H9 (cell line): ENCODE data around the gene ANKH. TPM values are rescaled to one million over a fixed set of nuclear protein-coding genes. Genes with fewer than 3 reads are reported as not detected.

Experiments
- DNase-seq: peaks from one replicate; pipeline ENCODE4 v3.0.0-alpha.2; 2017
- H2AFZ ChIP-seq: one replicate; pipeline ENCODE4 v1.6.1; 2013; ENCODE audit warnings: mild to moderate bottlenecking, low read length, control low read depth, moderate library complexity
- H2AK5ac ChIP-seq: 2 replicates; pipeline ENCODE4 v1.6.1; 2013; ENCODE audit warnings: low read length, control low read depth, mixed read lengths; ENCODE audit not compliant: insufficient read length
- H2BK120ac ChIP-seq: one replicate; pipeline ENCODE4 v1.6.1; 2013; ENCODE audit warnings: low read depth, mild to moderate bottlenecking, low read length, control low read depth, inconsistent platforms; ENCODE audit not compliant: poor library complexity, severe bottlenecking
- H2BK12ac ChIP-seq: 2 replicates; pipeline ENCODE4 v1.6.1; 2013; ENCODE audit warnings: low read length, control low read depth, mixed read lengths, low read depth; ENCODE audit not compliant: insufficient read length
- H2BK15ac ChIP-seq: 2 replicates; pipeline ENCODE4 v1.6.1; 2013; ENCODE audit warnings: low read depth, low read length, control low read depth
- H2BK20ac ChIP-seq: one replicate; pipeline ENCODE4 v1.6.1; 2013; ENCODE audit warnings: low read depth, mild to moderate bottlenecking, low read length, control low read depth, inconsistent platforms; ENCODE audit not compliant: poor library complexity, severe bottlenecking
- H2BK5ac ChIP-seq: 2 replicates; pipeline ENCODE4 v1.6.1; 2013; ENCODE audit warnings: low read length, control low read depth, mixed read lengths; ENCODE audit not compliant: insufficient read length
- H3K14ac ChIP-seq: 2 replicates; pipeline ENCODE4 v1.6.1; 2013; ENCODE audit warnings: low read length, control low read depth; ENCODE audit not compliant: insufficient read depth
- H3K18ac ChIP-seq: 2 replicates; pipeline ENCODE4 v1.6.1; 2013; ENCODE audit warnings: low read depth, mild to moderate bottlenecking, mixed read lengths, low read length, control low read depth; ENCODE audit not compliant: insufficient read length
- H3K23ac ChIP-seq: 2 replicates; pipeline ENCODE4 v1.6.1; 2013; ENCODE audit warnings: low read length, control low read depth, mixed read lengths, low read depth; ENCODE audit not compliant: insufficient read length
- H3K23me2 ChIP-seq: 2 replicates; pipeline ENCODE4 v1.6.1; 2013; ENCODE audit warnings: low read depth, mild to moderate bottlenecking, mixed read lengths, low read length, control low read depth; ENCODE audit not compliant: insufficient read length, poor library complexity, severe bottlenecking
- H3K27ac ChIP-seq: 2 replicates; pipeline ENCODE4 v1.5.1; 2013; ENCODE audit warnings: low read length, control low read depth, mixed read lengths, low read depth; ENCODE audit not compliant: insufficient read length
- H3K27me3 ChIP-seq: 2 replicates; pipeline ENCODE4 v1.6.1; 2013; ENCODE audit warnings: low read length, control low read depth, inconsistent platforms; ENCODE audit not compliant: insufficient read depth
- H3K4ac ChIP-seq: 2 replicates; pipeline ENCODE4 v1.6.1; 2013; ENCODE audit warnings: low read depth, mild to moderate bottlenecking, control low read depth, inconsistent platforms, low read length, moderate library complexity
- H3K4me1 ChIP-seq: 2 replicates; pipeline ENCODE4 v1.6.1; 2013; ENCODE audit warnings: low read length, control low read depth, inconsistent platforms; ENCODE audit not compliant: insufficient read depth
- H3K4me2 ChIP-seq: 2 replicates; pipeline ENCODE4 v1.6.1; 2013; ENCODE audit warnings: low read length, control low read depth, mixed read lengths; ENCODE audit not compliant: insufficient read length, insufficient read depth
- H3K56ac ChIP-seq: 2 replicates; pipeline ENCODE4 v1.6.1; 2013; ENCODE audit warnings: low read depth, mild to moderate bottlenecking, mixed read lengths, low read length, control low read depth; ENCODE audit not compliant: insufficient read length
- H3K79me1 ChIP-seq: 2 replicates; pipeline ENCODE4 v1.6.1; 2013; ENCODE audit warnings: low read depth, mild to moderate bottlenecking, moderate library complexity, low read length, control low read depth, inconsistent platforms; ENCODE audit not compliant: insufficient read depth, poor library complexity, severe bottlenecking
- H3K79me2 ChIP-seq: 2 replicates; pipeline ENCODE4 v1.6.1; 2013; ENCODE audit warnings: low read length, control low read depth, inconsistent platforms; ENCODE audit not compliant: insufficient read depth
- H3K9ac ChIP-seq: 2 replicates; pipeline ENCODE4 v1.6.1; 2013; ENCODE audit warnings: low read length, control low read depth, mixed read lengths; ENCODE audit not compliant: insufficient read length; ENCODE audit errors: extremely low read depth
- H3K9me3 ChIP-seq: one replicate; pipeline ENCODE4 v1.6.1; 2013; ENCODE audit warnings: low read depth, low read length, inconsistent platforms; ENCODE audit not compliant: control insufficient read depth
- H3T11ph ChIP-seq: one replicate; pipeline ENCODE4 v1.6.1; 2013; ENCODE audit warnings: mild to moderate bottlenecking, low read length, control low read depth, inconsistent platforms
- H4K20me1 ChIP-seq: one replicate; pipeline ENCODE4 v1.6.1; 2013; ENCODE audit not compliant: control insufficient read depth, insufficient read length, insufficient read depth
- H4K5ac ChIP-seq: 2 replicates; pipeline ENCODE4 v1.6.1; 2013; ENCODE audit warnings: low read depth, mild to moderate bottlenecking, mixed read lengths, low read length, control low read depth; ENCODE audit not compliant: insufficient read length
- H4K8ac ChIP-seq: replicated peaks from 2 replicates; pipeline ENCODE4 v1.6.1; 2013; ENCODE audit warnings: low read length, control low read depth, mixed read lengths, low read depth; ENCODE audit not compliant: insufficient read length
- H4K91ac ChIP-seq: 2 replicates; pipeline ENCODE4 v1.6.1; 2013; ENCODE audit warnings: low read depth, mild to moderate bottlenecking, moderate library complexity, mixed read lengths, low read length, control low read depth; ENCODE audit not compliant: insufficient read length
- H3K27ac Mint-ChIP-seq, 3 experiments: 2 replicates in 2 of 3; 3 replicates in 1 of 3; pipeline ENCODE4 v1.8.0; 2020 to 2021; ENCODE audit warnings: mixed read lengths in 3 of 3, mild to moderate bottlenecking in 1 of 3, moderate library complexity in 1 of 3
- H3K27me3 Mint-ChIP-seq: 2 replicates; pipeline ENCODE4 v1.8.0; 2021; ENCODE audit warnings: low read depth, mild to moderate bottlenecking, moderate library complexity, mixed read lengths
- H3K36me3 Mint-ChIP-seq, 3 experiments: 2 replicates in 2 of 3; 3 replicates in 1 of 3; pipeline ENCODE4 v1.8.0; 2020 to 2021; ENCODE audit warnings: low read depth in 3 of 3, mixed read lengths in 3 of 3; ENCODE audit not compliant: insufficient read depth in 1 of 3
- H3K4me1 Mint-ChIP-seq, 2 experiments: 2 replicates each; pipeline ENCODE4 v1.8.0; 2020; ENCODE audit warnings: mixed read lengths in 2 of 2
- H3K4me3 Mint-ChIP-seq, 2 experiments: 2 replicates in 1 of 2; 3 replicates in 1 of 2; pipeline ENCODE4 v1.8.0; 2020 to 2021; ENCODE audit warnings: mild to moderate bottlenecking in 2 of 2, mixed read lengths in 2 of 2, moderate library complexity in 1 of 2
- H3K9me3 Mint-ChIP-seq, 2 experiments: 2 replicates in 1 of 2; 3 replicates in 1 of 2; pipeline ENCODE4 v1.8.0; 2020; ENCODE audit warnings: mild to moderate bottlenecking in 2 of 2, mixed read lengths in 2 of 2, moderate library complexity in 1 of 2
- CTCF ChIP-seq: fragments of 200-600 bp; sonication (generic); conservative IDR thresholded peaks from 3 replicates; pipeline ENCODE4 v1.8.0; 2021; ENCODE audit warnings: antibody characterized with exemption, mild to moderate bottlenecking
- WGBS: extraction: QIAGEN DNeasy Blood & Tissue Kit; methylation state at CpG from one replicate; pipeline ENCODE4 v1.1.7; 2013; ENCODE audit warnings: missing lambda C conversion rate, low lambda C conversion rate, mixed read lengths; ENCODE audit not compliant: insufficient read length; ENCODE audit errors: extremely low coverage; 5-methylcytosine and 5-hydroxymethylcytosine counted together
- total RNA-seq: library from RNA; stranded (reverse); gene quantifications from 2 replicates; pipeline ENCODE4 v1.2.1, GENCODE V29; 2021

The ANKH gene
- total RNA-seq, 1 experiment from 2014 or later, result 9.6 TPM

- no peak overlapping the region for H2BK120ac ChIP-seq
- H4K20me1 ChIP-seq, result no peaks in the 10 kb centered on the region
- Mint-ChIP-seq H3K4me3 (no peak overlapping the region), H3K4me1 (peaks cover 34 to 40% of the 10 kb centered on the region in 2 experiments), H3K9me3 (no peaks in the 10 kb centered on the region), H3K27ac (no peak overlapping the region; a peak in 1 of 7 replicates), H3K27me3 (no peaks in the 10 kb centered on the region), H3K36me3 (peaks cover 4 to 20% (median 15%) of the 10 kb centered on the region in 3 experiments; a peak in 5 of 7 replicates)
- no peak overlapping the region for H3K4ac ChIP-seq
- no peak overlapping the region for H2BK5ac ChIP-seq
- H3K56ac ChIP-seq, result no peak overlapping the region
- no peaks in the 10 kb centered on the region for H3K9me3 ChIP-seq
- WGBS, result no CpG with 5 or more reads among the region's 3 CpGs
- DNase-seq, result no peak
- no peak overlapping the region for H2AFZ ChIP-seq
- H3K79me2 ChIP-seq, result peaks cover 3% of the 10 kb centered on the region; the same call in 1 of the 2 replicates
- H4K8ac ChIP-seq, result no peak overlapping the region
- H3K9ac ChIP-seq, result no peak overlapping the region
- no peaks in the 10 kb centered on the region for H3K27me3 ChIP-seq
- H2BK15ac ChIP-seq, result no peak overlapping the region
- H4K91ac ChIP-seq, result no peak overlapping the region
- no peaks in the 10 kb centered on the region for H3K23me2 ChIP-seq
- no peak overlapping the region for H3K18ac ChIP-seq
- H4K5ac ChIP-seq, result no peak overlapping the region
- no peak overlapping the region for H2AK5ac ChIP-seq
- H3K79me1 ChIP-seq, result no peaks in the 10 kb centered on the region
- no peak overlapping the region for H3K23ac ChIP-seq
- H3K4me2 ChIP-seq, result no peak overlapping the region
- H3K4me1 ChIP-seq, result peaks cover 9% of the 10 kb centered on the region; the same call in 1 of the 2 replicates
- no peak overlapping the region for H2BK20ac ChIP-seq
- no peak overlapping the region; the same call in 1 of the 2 replicates for H3K14ac ChIP-seq
- no peak for TF ChIP-seq CTCF
- H2BK12ac ChIP-seq, result no peak overlapping the region
- no peak overlapping the region for H3T11ph ChIP-seq
- no peak overlapping the region for H3K27ac ChIP-seq
Observed at GRCh38 chr5:14676320-14676719, 195.3 kb downstream of the ANKH start.
